HepG2 (cell line): ENCODE data around the gene ASIC2.

ENCODE experiments used
- GTF2F1 ChIP-seq: fragments of 150-350 bp; IDR thresholded peaks from 2 replicates; pipeline ENCODE4 v1.6.1; 2014; ENCODE audit warnings: low read length
- NFKB2 ChIP-seq: sonication (generic); formaldehyde crosslinking; IDR thresholded peaks from 2 replicates; pipeline ENCODE4 v1.4.0; 2020; ENCODE audit warnings: missing genetic modification reagents, borderline replicate concordance
- ZBTB21 ChIP-seq: sonication (generic); formaldehyde crosslinking; IDR thresholded peaks from 2 replicates; pipeline ENCODE4 v1.4.0; 2020; ENCODE audit warnings: missing genetic modification reagents
- ZNF569 ChIP-seq: sonication (generic); formaldehyde crosslinking; IDR thresholded peaks from 2 replicates; pipeline ENCODE4 v1.5.0; 2020; ENCODE audit warnings: mild to moderate bottlenecking, missing genetic modification reagents, moderate library complexity, borderline replicate concordance
- TF ChIP-seq, protein P1 (sequence below): IDR thresholded peaks from 2 replicates; pipeline ENCODE4 v1.6.1; 2016; ENCODE audit warnings: low read depth, control low read depth

DNA sequence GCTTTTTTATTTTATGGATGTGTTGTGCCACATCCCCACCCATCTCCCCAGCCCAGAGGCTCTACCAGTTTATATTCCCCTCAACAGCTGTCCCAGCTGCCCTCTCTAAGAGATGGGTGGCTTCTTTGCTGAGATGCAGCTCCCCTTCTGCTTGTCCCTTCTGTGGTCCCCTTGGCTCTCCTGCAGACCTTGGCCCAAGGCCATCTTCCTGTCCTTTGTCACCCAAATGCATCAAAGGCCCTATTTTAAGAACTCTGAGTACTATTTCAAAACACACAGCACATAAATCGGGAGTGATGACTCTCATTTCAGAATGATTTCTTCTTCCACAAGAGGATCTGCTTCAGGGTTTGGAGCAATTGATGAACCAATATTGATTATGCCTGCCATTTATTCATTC, 216.1 kb downstream of the ASIC2 start:
- TF ChIP-seq, protein P1, sequence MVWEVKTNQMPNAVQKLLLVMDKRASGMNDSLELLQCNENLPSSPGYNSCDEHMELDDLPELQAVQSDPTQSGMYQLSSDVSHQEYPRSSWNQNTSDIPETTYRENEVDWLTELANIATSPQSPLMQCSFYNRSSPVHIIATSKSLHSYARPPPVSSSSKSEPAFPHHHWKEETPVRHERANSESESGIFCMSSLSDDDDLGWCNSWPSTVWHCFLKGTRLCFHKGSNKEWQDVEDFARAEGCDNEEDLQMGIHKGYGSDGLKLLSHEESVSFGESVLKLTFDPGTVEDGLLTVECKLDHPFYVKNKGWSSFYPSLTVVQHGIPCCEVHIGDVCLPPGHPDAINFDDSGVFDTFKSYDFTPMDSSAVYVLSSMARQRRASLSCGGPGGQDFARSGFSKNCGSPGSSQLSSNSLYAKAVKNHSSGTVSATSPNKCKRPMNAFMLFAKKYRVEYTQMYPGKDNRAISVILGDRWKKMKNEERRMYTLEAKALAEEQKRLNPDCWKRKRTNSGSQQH (CRISPR knock-in tag): no peak
- TF ChIP-seq ZNF569 (CRISPR knock-in tag): no peak
- TF ChIP-seq NFKB2 (CRISPR knock-in tag): no peak
- no peak for TF ChIP-seq GTF2F1
- TF ChIP-seq ZBTB21 (CRISPR knock-in tag): no peak
